Stomach (tissue), 4 donors: ENCODE results near the gene LGALS4.
"Not testable (repeated sequence)": the region's sequence is repeated elsewhere in the genome, so short reads cannot be mapped to it uniquely, and the experiment has no call there.

Source experiments
- EP300 ChIP-seq: sonication (generic); formaldehyde crosslinking; IDR thresholded peaks from one replicate; pipeline ENCODE4 v1.6.1; 2017; ENCODE audit warnings: antibody characterized with exemption
- POLR2A ChIP-seq, 4 donors: fragments of 450-650 bp; IDR thresholded peaks; one replicate each; pipeline ENCODE4 v1.6.1; 2016; ENCODE audit warnings: antibody characterized with exemption in 4 of 4, control low read depth in 2 of 4, mild to moderate bottlenecking in 1 of 4, moderate library complexity in 1 of 4
- TF ChIP-seq, protein P1 (sequence below), 7 experiments: fragments of 450-650 bp in 4 of 7; fragments of 200-600 bp in 3 of 7; sonication (generic) in 3 of 7; IDR thresholded peaks; one replicate each; pipeline ENCODE4 v1.5.1; 2016 to 2019; ENCODE audit warnings: antibody characterized with exemption in 7 of 7, control low read depth in 2 of 7, mild to moderate bottlenecking in 1 of 7

DNA sequence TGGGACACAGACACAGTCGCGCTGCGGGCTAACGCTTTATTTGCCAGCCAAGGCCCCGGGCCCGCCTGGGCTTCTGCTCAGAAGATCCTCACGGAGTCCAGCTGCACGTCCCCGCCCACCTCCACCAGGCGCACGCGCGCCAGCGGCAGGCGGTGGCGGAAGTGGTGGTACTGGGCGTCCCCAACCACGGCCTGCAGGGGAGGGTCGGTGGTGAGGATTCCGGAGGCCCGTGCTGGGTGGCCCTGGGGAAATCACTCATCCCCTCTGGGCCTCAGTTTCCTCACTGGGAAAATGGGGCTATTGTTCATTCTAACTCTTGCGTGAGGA is 41.8 kb downstream of the LGALS4 start:
- TF ChIP-seq, protein P1, sequence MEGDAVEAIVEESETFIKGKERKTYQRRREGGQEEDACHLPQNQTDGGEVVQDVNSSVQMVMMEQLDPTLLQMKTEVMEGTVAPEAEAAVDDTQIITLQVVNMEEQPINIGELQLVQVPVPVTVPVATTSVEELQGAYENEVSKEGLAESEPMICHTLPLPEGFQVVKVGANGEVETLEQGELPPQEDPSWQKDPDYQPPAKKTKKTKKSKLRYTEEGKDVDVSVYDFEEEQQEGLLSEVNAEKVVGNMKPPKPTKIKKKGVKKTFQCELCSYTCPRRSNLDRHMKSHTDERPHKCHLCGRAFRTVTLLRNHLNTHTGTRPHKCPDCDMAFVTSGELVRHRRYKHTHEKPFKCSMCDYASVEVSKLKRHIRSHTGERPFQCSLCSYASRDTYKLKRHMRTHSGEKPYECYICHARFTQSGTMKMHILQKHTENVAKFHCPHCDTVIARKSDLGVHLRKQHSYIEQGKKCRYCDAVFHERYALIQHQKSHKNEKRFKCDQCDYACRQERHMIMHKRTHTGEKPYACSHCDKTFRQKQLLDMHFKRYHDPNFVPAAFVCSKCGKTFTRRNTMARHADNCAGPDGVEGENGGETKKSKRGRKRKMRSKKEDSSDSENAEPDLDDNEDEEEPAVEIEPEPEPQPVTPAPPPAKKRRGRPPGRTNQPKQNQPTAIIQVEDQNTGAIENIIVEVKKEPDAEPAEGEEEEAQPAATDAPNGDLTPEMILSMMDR (IDR thresholded peaks at IDR 0.05): not testable (repeated sequence)
- TF ChIP-seq POLR2A (IDR thresholded peaks at IDR 0.05); EP300: not testable (repeated sequence)
